GM18498 (cell line): ENCODE measurements around the gene ENTHD1.
"Not testable (repeated sequence)": the region's sequence is repeated elsewhere in the genome, so short reads cannot be mapped to it uniquely, and the experiment has no call there.

Source experiments
- ATAC-seq: cut with Tn5 transposase; IDR thresholded peaks from one replicate; pipeline ENCODE4 v1.9.1; 2021; ENCODE audit warnings: mild to moderate bottlenecking, moderate library complexity; ENCODE audit not compliant: unreplicated experiment

The ENTHD1 gene

DNA sequence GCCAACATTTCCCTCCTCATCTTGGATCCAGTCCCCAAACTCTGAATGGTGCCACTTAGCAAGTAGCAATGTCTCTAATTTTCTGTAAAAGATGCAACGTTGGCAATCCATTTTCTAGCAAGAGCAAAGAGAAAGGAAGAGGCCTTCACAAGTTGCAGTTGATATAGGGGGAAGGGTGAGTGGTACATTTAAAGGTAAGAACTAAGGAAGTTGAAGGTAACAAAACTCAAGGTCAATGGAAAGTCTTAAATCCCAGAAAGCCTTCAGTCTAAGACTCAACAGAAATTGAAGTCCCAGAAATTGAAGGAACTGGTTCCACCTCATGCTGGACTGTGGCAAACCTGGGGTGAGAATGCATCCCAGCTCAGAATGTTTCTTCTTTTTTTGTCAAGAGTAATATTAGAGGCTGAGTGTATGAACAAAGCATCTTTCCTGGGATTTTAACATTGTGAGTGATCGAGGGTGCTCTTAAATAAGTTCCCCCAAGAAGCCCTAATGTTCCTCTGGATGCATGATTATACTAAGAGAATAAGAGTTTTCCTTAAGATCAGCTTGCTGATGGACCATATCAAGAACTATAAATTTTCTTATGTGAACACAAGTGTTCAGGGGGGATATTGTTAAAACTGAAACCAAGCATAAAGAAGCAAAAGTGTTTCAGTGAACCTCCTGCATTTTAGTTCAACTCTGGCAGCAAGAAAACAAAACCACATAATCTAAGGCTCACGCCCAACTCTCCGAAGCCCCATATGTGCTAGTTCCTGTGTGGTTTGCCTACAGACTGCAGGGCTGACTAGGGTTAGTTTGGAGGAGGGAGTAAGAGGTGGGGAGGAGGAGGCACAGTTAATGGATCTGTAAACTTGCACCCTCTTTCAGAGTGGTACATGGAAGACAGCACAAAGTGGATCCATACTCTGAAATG lies 7.0 kb upstream of the ENTHD1 start, which contains the start of gene GRAP2:
TSS of gene GRAP2 (plus strand) at position 779 of the 922 bp plus-strand sequence. CDS start 46,023 bp downstream, outside the sequence.
- ATAC-seq, result peak; percentile 74

- peak; percentile 56 for ATAC-seq
These were observed 5.4 kb upstream of the ENTHD1 start for GRCh38 chr22:39898997-39899396.

DNA sequence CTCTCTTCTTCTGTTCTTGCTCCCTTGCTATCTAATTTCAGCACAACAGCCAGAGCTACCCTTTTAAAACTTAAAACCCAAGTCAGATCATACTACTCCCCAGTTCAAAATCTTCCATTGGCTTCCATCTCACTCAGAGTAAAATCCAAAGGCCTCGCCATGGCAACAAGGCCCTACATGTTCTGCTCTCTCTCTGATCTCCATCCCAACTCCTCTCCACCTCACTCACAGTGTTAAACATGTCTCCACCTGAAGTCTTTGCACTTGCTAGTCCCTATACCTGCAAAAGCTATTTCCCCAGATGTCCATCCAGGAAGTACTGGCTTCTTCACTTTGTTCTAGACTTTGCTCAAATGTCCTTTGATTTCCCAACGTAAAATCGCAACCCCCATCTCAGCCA lies 4.3 kb upstream of the ENTHD1 start:
- no peak for ATAC-seq

GRCh38 chr22:39896313-39896996 lies 2.9 kb upstream of the ENTHD1 start:
- no peak for ATAC-seq

- ATAC-seq, result no peak
These were observed 2.1 kb upstream of the ENTHD1 start for GRCh38 chr22:39895682-39896081.

GRCh38 chr22:39894554-39895092 lies 1.1 kb upstream of the ENTHD1 start:
- ATAC-seq, result no peak

DNA sequence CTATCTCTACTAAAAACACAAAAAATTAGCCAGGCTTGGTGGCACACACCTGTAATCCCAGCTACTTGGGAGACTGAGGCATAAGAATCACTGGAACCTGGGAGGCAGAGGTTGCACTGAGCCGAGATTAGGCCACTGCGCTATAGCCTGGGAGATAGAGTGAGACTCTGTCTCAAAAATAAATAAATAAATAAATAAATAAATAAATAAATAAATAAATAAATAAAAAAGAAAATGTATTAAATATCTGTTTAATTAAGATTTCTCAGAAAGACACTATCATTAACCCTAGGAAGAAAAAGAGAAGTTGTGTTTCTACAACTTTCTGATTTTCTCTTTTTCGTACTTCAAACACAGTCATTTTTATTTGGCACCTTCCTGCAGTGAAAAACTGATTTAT lies 3.6 kb downstream of the ENTHD1 start:
- not testable (repeated sequence) for ATAC-seq

- no peak for ATAC-seq
These were observed 10.5 kb downstream of the ENTHD1 start for GRCh38 chr22:39883057-39883456.

DNA sequence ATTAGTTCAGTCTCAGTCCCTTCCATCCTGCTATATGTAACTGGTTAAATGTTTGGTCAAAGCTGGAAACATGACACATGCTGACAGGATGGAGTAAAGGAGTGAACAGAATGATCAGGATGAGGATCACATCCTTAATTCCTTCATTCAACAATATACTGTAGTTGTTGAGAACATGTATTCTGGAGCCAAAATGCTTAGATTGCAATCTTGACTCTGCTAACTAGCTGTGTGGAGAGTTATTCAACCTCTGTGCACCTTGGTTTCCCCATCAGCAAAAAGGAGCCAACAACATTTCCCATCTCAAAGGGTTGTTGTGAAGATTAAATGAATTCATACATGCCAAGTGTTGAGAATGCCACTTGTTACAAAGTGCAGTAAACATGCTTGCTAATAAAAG lies 12.8 kb downstream of the ENTHD1 start:
- no peak for ATAC-seq

GRCh38 chr22:39877079-39877845 lies 16.3 kb downstream of the ENTHD1 start:
- no peak for ATAC-seq

DNA sequence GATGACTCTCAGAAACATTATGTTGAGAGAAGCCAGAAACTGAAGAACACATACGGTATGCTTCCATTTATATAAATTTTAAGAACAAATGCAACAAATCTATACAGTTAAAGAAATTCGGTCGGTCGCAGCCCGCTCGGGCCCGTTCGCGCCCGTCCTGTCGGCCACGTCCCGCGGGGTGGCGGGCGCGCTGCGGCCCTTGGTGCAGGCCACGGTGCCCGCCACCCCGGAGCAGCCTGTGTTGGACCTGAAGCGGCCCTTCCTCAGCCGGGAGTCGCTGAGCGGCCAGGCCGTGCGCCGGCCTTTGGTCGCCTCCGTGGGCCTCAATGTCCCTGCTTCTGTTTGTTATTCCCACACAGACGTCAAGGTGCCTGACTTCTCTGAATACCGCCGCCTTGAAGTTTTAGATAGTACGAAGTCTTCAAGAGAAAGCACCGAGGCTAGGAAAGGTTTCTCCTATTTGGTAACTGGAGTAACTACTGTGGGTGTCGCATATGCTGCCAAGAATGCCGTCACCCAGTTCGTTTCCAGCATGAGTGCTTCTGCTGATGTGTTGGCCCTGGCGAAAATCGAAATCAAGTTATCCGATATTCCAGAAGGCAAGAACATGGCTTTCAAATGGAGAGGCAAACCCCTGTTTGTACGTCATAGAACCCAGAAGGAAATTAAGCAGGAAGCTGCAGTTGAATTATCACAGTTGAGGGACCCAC lies 18.2 kb downstream of the ENTHD1 start:
- ATAC-seq, result not testable (repeated sequence)

- ATAC-seq, result no peak
These were observed 19.6 kb downstream of the ENTHD1 start for GRCh38 chr22:39873965-39874364.

DNA sequence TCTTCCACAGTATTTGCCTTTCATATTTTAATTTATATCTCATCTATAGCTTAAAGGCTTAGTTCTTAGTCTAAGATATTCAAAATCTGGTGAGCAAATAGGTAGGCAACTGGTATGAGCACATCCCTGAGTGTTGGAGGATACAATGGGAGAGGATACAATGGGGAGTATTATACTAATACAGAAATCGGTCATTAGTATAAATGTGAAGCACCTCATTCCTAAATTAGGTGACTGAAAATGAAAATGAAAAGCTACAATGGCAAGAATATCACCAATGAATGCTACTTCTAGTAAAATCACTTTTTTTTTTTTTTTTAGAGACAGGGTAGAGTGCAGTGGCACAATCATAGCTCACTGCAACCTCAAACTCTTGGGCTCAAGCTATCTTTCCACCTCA lies 21.0 kb downstream of the ENTHD1 start:
- ATAC-seq, result no peak

GRCh38 chr22:39871008-39871798 lies 22.4 kb downstream of the ENTHD1 start:
- no peak for ATAC-seq

- ATAC-seq, result not testable (repeated sequence)
These were observed 23.8 kb downstream of the ENTHD1 start for GRCh38 chr22:39869797-39870196.

- ATAC-seq, result no peak
These were observed 24.8 kb downstream of the ENTHD1 start for GRCh38 chr22:39868741-39869140.

GRCh38 chr22:39859903-39860588 lies 33.5 kb downstream of the ENTHD1 start:
- no peak for ATAC-seq

DNA sequence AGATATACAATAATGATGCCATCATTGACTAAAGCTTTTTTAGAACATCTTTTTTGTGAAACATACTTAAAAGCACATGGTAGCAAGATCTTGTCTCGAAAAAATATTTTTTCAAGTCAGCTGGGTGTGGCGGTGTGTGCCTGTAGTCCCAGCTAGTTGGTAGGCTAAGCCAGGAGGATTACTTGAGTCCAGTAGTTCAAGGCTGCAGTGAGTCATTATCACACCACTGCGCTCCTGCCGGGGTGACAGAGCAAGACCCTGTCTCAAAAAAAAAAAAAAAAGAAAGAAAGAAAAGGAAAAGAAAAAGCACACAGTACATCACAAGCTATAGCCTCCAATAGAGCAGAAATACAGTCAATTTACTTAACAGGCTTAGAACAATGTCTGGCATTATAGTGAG lies 37.0 kb downstream of the ENTHD1 start:
- ATAC-seq, result no peak

DNA sequence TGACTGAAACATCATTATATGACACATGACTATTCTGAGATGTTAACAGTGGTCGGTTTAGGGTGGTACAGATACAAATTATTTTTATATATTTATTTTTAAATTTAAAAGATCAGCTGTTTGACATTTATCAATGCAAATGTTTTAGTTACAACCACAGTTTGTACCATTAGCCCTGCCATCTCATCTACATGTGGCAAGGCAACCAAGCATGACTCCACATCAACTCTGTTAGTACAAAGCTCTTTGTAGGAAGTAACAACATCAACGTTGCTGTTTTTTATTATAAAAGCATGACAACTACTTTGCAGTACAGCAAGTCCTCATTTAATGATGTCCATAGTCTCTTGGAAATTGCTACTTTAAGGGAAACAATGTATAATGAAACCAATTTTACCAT lies 40.8 kb downstream of the ENTHD1 start:
- no peak for ATAC-seq
